WERI-Rb-1 (cell line): Measurements from ENCODE around the gene BCL2L12.
A peak's percentile ranks its signal among the peaks of the same experiment; 100 is the strongest.
"Not testable (repeated sequence)": the region's sequence is repeated elsewhere in the genome, so short reads cannot be mapped to it uniquely, and the experiment has no call there.

Experiments
- DNase-seq: peaks from one replicate; pipeline ENCODE4 v3.0.0-alpha.2; 2020
- H3K27ac ChIP-seq: fragments of 250-450 bp; sonication (Bioruptor Pico); 2 replicates; pipeline ENCODE4 v1.5.1; 2020; ENCODE audit warnings: mild to moderate bottlenecking, moderate library complexity
- H3K27me3 ChIP-seq: fragments of 250-450 bp; sonication (Bioruptor Pico); 2 replicates; pipeline ENCODE4 v1.5.1; 2021; ENCODE audit warnings: mild to moderate bottlenecking, low read depth, moderate library complexity; ENCODE audit not compliant: insufficient read depth, severe bottlenecking
- H3K36me3 ChIP-seq: fragments of 250-450 bp; sonication (Bioruptor Pico); 2 replicates; pipeline ENCODE4 v1.5.1; 2020; ENCODE audit warnings: mild to moderate bottlenecking, moderate library complexity
- H3K4me3 ChIP-seq: 2 replicates; pipeline ENCODE4 v1.5.1; 2011; ENCODE audit warnings: low read depth, mild to moderate bottlenecking, control low read depth, low read length
- H3K9me3 ChIP-seq: fragments of 250-450 bp; sonication (Bioruptor Pico); 2 replicates; pipeline ENCODE4 v1.5.1; 2021; ENCODE audit warnings: mild to moderate bottlenecking, moderate library complexity; ENCODE audit not compliant: severe bottlenecking
- CTCF ChIP-seq: IDR thresholded peaks from 2 replicates; pipeline ENCODE4 v1.5.1; 2011; ENCODE audit warnings: low read depth, mild to moderate bottlenecking, control low read depth, inconsistent platforms, low read length

Gene BCL2L12

GRCh38 chr19:49629659-49630058 is 36.1 kb upstream of the BCL2L12 start:
- peaks cover 29% of the 10 kb centered on the region for H3K36me3 ChIP-seq
- H3K27me3 ChIP-seq: no peaks in the 10 kb centered on the region
- no peak for DNase-seq
- TF ChIP-seq CTCF: no peak
- H3K9me3 ChIP-seq: no peaks in the 10 kb centered on the region
- no peak overlapping the region for H3K4me3 ChIP-seq
- no peak overlapping the region for H3K27ac ChIP-seq

- Histone ChIP-seq H3K9me3 (no peaks in the 10 kb centered on the region), H3K4me3 (no peak overlapping the region), H3K27ac (no peak overlapping the region), H3K36me3 (peaks cover 25% of the 10 kb centered on the region), H3K27me3 (no peaks in the 10 kb centered on the region)
- DNase-seq: no peak
- TF ChIP-seq CTCF: no peak
Measured at GRCh38 chr19:49631014-49631588, 34.6 kb upstream of the BCL2L12 start.

GRCh38 chr19:49631610-49632192 is 34.0 kb upstream of the BCL2L12 start:
- no peak overlapping the region for H3K27ac ChIP-seq
- peaks cover 20% of the 10 kb centered on the region for H3K36me3 ChIP-seq
- H3K9me3 ChIP-seq: no peaks in the 10 kb centered on the region
- peak; percentile 50 for DNase-seq
- no peak overlapping the region for H3K4me3 ChIP-seq
- no peaks in the 10 kb centered on the region for H3K27me3 ChIP-seq
- no peak for TF ChIP-seq CTCF

GRCh38 chr19:49632576-49632975 is 33.2 kb upstream of the BCL2L12 start:
- Histone ChIP-seq H3K36me3 (peaks cover 13% of the 10 kb centered on the region), H3K9me3 (no peaks in the 10 kb centered on the region), H3K27me3 (no peaks in the 10 kb centered on the region), H3K4me3 (no peak overlapping the region), H3K27ac (no peak overlapping the region)
- no peak for DNase-seq
- no peak for TF ChIP-seq CTCF

GRCh38 chr19:49633273-49633672 is 32.5 kb upstream of the BCL2L12 start:
- H3K27ac ChIP-seq, DNase-seq, H3K27me3 ChIP-seq, H3K36me3 ChIP-seq, H3K9me3 ChIP-seq, H3K4me3 ChIP-seq: not testable (repeated sequence)

GRCh38 chr19:49635530-49636232 is 30.1 kb upstream of the BCL2L12 start:
- Histone ChIP-seq H3K27ac (peak overlapping the region; percentile 40), H3K36me3 (no peaks in the 10 kb centered on the region; the same call in 1 of the 2 replicates), H3K27me3 (no peaks in the 10 kb centered on the region), H3K4me3 (no peak overlapping the region), H3K9me3 (no peaks in the 10 kb centered on the region)
- TF ChIP-seq CTCF: 0 out of 2 replicates have a peak, but pooled peaks have one; percentile 3
- DNase-seq: peak; percentile 42
